ENCODE results near the gene CCDC27. TPM values are rescaled to one million over a fixed set of nuclear protein-coding genes. Genes with fewer than 3 reads are reported as not detected.

The CCDC27 gene
- total RNA-seq, 1 experiment from 2014 or later: not detected

- Histone ChIP-seq H3K9me3 (ENCODE audit: control insufficient read depth in 1 of 2, insufficient read depth in 1 of 2, low read depth in 1 of 2, low read length in 2 of 2) (peaks cover 0 to 10% of the 10 kb centered on the region in 2 experiments; a peak in 2 of 4 replicates), H3K36me3 (ENCODE audit: control insufficient read depth in 1 of 2, insufficient read depth in 2 of 2, low read length in 2 of 2) (no peaks in the 10 kb centered on the region), H3K27ac (ENCODE audit: low read depth, low read length) (no peak overlapping the region), H3K9me2 (ENCODE audit: insufficient read depth) (no peaks in the 10 kb centered on the region), H3K4me3 (replicated peaks in 1 of 2; ENCODE audit: low read depth in 1 of 2, low read length in 2 of 2) (no peak overlapping the region), H3K27me3 (ENCODE audit: insufficient read depth, low read length) (no peaks in the 10 kb centered on the region), H3K4me2 (ENCODE audit: low read length) (no peak overlapping the region), H3K9ac (ENCODE audit: low read length) (no peak overlapping the region), H4K20me1 (ENCODE audit: insufficient read depth) (no peaks in the 10 kb centered on the region), H2AFZ (ENCODE audit: low read depth, low read length, poor library complexity, severe bottlenecking) (no peak overlapping the region), H3K79me2 (ENCODE audit: insufficient read depth, low read length) (no peaks in the 10 kb centered on the region), H3K4me1 (ENCODE audit: control insufficient read depth in 1 of 2, insufficient read depth in 2 of 2, low read length in 2 of 2) (peaks cover 7 to 10% of the 10 kb centered on the region in 2 experiments; a peak in 3 of 4 replicates)
- ChIA-PET RAD21 (ENCODE audit: low non-redundant PET in 1 of 2, low total read pairs in 2 of 2, uncharacterized antibody in 2 of 2, unreplicated experiment in 2 of 2) (no interaction called here), POLR2A (no interaction called here), CTCF (interaction anchor here (1.2 kb wide), 1 partner anchor 37 kb away, joined by 3 read pairs; no protein-coding TSS in a partner anchor)
- intact Hi-C loops (cut with micrococcal nuclease): no loop called here
- DNase-seq (ENCODE audit: low read depth, low spot score) (no peak), ATAC-seq (no peak)
- BruUV-seq (replicated peaks): no TSS peak
- TF ChIP-seq MAX (IDR thresholded peaks at IDR 0.05) (no peak), FOSL1 (IDR thresholded peaks at IDR 0.05; ENCODE audit: low read depth) (no peak), ZBTB33 (IDR thresholded peaks at IDR 0.05; ENCODE audit: extremely low read depth, insufficient replicate concordance, low read length) (no peak), REST (IDR thresholded peaks at IDR 0.05; ENCODE audit: low read depth) (no peak), SIN3A (IDR thresholded peaks at IDR 0.05; ENCODE audit: low read depth) (no peak), JUND (IDR thresholded peaks at IDR 0.05) (no peak), CTCF (IDR thresholded peaks at IDR 0.05 in 2 of 3, conservative IDR thresholded peaks at IDR 0.05 in 1 of 3; ENCODE audit: borderline replicate concordance in 1 of 3, insufficient read depth in 1 of 3, low read depth in 2 of 3, low read length in 2 of 3) (no peak), POLR2AphosphoS5 (IDR thresholded peaks at IDR 0.05; ENCODE audit: low read depth, low read length) (no peak), EGR1 (IDR thresholded peaks at IDR 0.05; ENCODE audit: low read depth) (no peak), ELF1 (IDR thresholded peaks at IDR 0.05; ENCODE audit: borderline replicate concordance, low read depth) (no peak), POLR2A (IDR thresholded peaks at IDR 0.05; ENCODE audit: borderline replicate concordance, extremely low read depth, insufficient read depth, insufficient read length) (no peak), CEBPB (IDR thresholded peaks at IDR 0.05; ENCODE audit: low read depth) (no peak), ZNF274 (IDR thresholded peaks at IDR 0.05; ENCODE audit: low read depth, low read length) (no peak), EZH2phosphoT487 (IDR thresholded peaks at IDR 0.05; ENCODE audit: borderline replicate concordance) (no peak), SP1 (IDR thresholded peaks at IDR 0.05; ENCODE audit: low read depth) (no peak), SRF (IDR thresholded peaks at IDR 0.05; ENCODE audit: low read depth) (no peak), TCF7L2 (IDR thresholded peaks at IDR 0.05; ENCODE audit: borderline replicate concordance, extremely low read depth, insufficient read depth, insufficient read length) (no peak), ATF3 (IDR thresholded peaks at IDR 0.05) (no peak), ZFX (IDR thresholded peaks at IDR 0.05) (no peak)
Observed at GRCh38 chr1:3809680-3810079, 57.4 kb downstream of the CCDC27 start.

Measured in HCT116 (cell line).